Islet of Langerhans (tissue), 1 donor: ENCODE results near the gene INPP4B.

Experiments used
- FAIRE-seq: peaks from one replicate; lab custom pipeline; 2011; peaks lifted over from hg19 to GRCh38; lab: Jason Lieb, UNC

The INPP4B gene

DNA sequence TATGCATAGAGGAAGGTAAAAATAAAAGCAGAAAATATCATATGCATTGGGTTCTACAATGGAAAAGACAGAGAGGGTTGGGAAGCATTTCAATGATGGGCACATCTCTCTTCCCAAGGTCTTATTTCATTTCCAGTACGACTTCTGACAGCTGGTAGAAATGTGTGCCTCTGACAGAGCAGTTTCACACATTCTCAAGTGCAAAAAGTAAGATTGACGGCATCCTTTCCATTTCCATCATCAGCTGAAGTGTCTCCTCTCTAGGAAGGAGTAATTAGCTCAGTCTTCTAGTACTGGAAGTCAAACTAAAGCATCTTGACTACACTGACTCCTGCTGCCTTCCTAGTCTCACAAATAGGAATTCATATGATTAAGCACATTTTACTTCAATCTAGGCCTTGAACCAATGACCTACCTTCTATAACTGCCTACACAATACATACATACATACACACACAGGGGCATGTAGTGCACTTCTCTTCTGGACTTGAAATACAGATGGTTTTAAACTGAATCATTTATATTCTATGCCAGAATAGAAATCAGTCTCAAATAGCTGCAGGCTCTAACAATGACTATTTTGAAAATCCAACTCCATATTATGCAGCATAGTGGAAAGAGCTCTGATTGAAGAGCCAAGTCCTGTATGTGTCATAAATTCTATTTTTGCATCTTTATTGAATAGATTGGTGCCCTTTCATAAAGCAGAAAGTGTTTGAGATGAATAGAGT lies 473.4 kb downstream of the INPP4B start:
- FAIRE-seq: no peak

DNA sequence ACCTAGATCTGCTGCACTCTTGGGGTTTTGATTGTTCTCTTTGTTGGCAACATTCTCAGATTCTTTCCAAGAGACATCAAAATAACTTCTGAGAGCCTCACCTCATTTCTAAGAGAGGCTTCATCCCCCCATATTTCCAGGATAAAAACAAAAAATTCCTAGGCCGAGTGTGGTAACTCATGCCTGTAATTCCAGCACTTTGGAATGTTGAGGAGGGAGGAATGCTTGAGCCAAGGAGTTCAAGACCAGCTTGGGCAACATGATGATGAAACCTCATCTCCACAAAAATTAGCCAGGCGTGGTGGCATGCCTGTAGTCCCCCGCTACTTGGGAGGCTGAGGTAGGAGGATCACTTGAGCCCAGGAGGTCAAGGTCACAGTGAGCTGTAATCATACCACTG lies 477.0 kb downstream of the INPP4B start:
- FAIRE-seq: no peak

DNA sequence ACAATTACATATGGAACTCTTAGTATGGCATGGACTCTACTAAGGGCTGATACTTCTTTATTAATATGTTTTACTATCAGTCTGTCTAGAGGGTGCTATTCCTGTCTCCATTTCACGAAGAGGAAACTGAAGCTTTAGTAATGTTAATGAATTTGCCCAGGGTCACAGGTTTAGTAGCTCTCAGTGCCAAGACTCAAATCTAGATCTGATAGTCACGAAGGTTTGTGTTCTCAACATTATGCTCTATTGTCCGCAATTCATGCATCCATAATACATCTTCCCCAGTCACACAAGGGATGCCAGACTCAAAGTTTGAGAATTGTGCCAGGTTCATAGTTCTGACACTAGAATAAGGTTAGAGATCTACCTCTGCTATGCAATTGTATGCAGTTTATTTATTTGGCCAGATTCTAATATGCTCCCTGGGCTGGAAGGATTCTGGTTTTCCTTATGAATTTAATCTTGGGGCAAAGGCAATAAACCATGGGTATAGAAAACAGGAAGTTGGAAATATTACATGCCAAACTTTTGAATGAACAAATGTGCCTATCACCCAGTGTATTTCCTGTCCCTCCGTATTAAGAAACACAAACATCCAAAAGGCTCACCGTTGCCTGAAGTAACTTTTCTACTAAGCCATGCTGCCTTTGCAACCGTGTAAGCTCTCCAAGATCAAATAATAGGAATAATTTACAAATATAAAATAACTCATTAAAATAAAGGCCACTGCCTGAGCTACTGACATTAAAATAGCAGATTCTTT lies 478.5 kb downstream of the INPP4B start:
- FAIRE-seq: peak; percentile 83

DNA sequence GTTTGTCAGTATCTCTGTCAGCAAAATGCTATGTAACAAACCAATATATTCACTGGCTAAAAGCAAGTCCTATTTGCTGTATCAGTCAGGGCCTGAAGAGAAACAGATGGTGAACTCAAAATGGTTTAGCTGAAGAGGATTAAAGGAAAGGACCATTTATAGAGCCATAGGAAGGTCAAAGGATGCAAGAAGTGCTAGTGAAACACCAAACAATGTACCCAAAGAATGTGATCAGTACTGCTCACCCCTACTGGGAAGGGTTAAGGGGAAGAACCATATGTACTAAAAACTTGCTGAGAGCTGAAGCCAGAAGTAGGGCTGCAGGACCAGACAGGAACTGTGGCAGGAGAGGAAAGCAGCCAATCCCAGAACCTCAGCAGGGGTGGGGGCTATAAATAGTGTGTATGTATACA lies 479.3 kb downstream of the INPP4B start:
- FAIRE-seq: no peak

DNA sequence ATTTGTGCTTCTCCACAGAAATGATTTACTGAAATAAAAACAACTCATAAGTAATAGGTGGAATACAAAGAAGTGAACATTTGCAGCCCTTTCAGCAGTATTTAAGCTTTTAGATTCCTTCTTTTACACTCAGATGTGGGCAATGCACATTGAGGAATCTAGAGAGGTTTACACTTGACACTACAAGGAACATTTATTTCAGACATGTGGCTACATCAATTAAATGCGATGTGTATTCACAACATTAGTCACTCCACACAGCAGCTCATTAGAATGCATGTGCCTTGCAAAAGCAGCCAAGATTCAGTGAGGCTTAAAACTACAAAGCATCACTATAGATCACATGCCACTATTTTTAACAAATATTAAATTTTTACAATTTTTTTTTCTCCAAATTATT lies 480.7 kb downstream of the INPP4B start:
- no peak for FAIRE-seq

DNA sequence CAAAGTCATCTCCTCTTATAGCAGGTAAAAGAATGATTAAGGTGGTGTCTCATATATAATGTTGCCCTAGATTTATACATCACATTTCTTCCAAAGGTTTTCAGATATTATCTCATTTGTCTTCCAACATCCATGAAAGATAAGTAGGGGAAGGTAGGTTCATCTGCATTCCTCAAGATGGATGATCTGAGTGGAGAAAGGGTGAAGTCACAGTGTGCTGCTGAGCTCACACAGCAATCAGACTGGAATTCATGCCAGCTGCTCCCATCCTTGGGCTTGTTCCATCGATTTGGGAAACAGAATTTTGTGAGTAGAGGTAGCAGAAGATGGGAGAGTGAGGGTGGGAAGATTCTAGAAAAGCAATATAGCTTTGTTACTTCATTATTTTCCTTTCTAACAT lies 482.4 kb downstream of the INPP4B start:
- no peak for FAIRE-seq

DNA sequence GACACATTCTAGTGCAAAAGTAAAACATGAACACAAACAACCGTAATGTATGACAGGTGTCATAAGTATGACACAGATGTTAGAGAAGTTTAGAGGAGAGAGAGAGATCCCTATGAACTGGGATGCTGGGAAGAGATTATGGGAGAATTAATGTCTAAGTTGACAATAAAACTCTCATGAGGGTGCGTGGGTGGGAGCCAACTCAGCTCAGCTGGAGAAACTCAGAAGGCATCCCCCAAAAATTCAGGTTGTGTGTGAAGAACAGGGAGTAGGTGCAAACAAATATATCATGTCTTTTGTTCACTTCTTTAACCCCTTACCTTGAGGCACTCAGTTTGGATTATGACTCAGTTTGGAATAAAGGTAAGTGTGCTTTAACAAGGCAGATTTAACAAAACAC lies 484.1 kb downstream of the INPP4B start:
- FAIRE-seq: no peak

DNA sequence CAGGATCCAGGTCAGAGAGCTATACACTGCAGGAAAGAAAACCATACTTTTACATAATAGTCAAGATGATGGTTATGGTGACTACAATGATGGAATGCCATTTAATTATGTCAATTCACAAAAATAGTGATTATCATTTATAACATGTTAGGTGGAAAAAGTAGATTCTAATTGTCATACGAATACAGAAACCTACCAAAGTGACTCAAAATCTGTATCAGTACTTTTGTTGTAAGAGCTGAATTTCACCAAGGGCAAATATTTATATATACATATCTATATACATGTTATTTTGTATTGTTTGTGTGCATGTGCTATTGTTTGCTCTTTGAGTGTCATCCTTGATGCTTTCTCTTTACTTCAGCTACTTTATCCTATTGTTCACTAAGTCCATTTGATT lies 485.4 kb downstream of the INPP4B start:
- no peak for FAIRE-seq

DNA sequence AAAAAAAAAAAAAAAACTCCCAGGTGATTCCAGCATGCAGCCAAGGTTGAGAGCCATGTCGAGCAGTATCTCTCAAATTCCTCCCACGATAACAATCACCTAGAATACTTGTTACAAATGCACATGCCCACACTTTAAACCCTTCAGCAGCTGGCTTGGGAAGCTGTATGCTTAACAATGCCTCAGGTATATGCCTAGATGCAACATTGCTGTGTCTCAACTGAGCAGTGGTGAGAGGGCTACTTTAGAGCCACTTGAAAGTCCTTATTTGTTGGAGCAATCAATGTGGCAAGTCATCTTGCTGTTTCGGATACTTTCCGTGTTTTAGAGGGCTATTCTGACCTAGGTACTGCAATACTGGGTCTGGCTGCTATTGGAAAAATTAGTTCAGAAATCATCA lies 487.4 kb downstream of the INPP4B start:
- no peak for FAIRE-seq

DNA sequence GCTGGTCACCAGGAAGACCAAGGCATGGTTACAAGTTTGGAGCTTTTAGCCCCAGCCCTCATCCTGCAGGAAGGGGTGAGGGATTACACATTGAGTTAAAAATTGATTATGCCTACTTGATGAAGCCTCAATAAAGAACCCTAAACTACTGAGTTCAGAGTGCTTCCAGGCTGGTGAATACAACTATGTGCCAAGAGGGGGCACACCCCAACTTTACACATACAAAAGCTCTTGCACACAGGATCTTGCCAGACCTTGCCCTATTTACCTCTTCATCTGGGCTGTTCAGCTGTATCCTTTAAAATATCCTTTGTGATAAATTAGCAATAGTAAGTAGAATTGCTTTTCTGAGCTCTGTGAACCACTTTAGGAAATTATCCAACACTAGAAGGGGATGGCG lies 489.3 kb downstream of the INPP4B start:
- FAIRE-seq: no peak

DNA sequence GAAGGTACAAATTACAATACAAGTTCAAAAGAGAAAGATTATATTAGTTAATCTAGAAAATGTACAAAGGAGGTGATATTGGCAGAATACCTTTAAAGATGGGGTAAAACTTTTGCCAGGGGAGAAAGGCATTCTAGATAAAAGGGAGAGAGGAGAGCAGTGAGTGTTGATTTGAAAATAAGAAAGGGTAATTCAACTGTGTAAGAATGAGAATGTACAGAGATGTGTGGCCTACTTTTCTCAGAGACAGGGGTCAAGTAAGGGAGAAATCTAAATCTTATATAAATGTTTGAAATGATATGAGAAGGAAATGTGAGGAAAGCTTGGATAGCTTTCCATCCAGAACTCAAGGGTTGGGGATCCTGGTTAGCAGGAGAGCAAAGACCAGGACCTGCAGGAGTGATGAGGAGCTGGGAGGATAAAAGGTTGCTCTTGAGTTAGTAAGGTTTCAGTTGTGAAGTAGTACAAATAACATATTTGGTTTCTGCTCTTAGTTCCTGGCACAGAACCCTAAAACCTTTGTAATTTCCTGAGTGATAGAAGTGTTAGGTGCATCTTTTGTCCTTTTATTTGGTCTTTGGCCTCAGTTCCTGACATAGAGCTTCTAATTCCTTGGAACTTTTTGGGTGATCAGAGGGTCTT lies 489.9 kb downstream of the INPP4B start:
- FAIRE-seq: no peak

DNA sequence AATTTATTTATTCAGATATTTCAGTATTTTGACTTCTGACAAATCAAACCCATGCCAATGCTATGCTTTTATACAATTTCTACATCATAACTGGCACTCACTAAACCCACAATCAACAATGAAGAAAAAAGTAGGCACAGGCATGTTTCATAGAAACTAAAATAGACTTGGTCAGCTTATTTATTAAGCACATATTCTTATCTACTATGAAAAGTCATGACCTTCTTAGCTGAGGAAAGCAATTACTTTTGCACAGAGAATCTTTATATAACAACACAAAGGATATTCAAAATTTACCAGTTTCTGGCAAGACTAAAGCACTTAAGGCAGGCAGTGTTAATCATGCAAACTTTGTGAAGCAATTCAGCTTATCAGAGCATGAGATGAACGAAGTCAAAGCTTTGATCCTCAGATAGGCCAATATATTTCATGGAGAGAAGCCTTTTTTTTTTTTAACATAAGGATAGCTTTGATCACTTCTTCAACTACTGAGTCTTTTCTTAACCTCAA lies 490.6 kb downstream of the INPP4B start:
- FAIRE-seq: no peak

DNA sequence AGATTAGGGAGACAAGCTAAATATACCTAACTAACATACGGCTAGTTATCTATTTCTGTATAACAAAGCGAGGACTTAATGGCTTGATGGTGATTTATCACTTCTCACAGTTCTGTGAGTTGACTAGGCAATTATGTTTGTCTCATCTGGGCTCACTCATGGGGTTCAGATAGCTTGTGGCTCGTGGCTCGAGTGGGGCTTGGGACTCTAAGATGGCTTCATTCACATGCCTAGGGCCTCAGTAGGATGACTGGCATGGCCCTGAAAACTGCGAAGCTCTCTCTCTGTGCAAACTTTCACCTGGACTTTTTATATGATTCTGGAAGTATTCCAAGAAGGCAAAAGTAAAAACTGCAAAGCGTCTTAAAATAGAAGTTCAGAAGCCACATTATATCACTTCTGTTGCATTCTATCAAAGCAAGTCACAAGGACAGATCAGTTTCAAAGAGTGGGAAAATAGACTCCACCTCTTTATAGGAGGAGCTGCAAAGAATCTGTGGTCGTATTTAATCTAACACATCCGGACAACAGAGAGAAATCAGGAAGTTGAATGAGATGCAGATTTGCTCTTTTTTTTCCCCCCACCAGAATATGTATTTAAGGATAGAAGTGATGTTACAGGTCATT lies 491.2 kb downstream of the INPP4B start:
- FAIRE-seq: no peak

DNA sequence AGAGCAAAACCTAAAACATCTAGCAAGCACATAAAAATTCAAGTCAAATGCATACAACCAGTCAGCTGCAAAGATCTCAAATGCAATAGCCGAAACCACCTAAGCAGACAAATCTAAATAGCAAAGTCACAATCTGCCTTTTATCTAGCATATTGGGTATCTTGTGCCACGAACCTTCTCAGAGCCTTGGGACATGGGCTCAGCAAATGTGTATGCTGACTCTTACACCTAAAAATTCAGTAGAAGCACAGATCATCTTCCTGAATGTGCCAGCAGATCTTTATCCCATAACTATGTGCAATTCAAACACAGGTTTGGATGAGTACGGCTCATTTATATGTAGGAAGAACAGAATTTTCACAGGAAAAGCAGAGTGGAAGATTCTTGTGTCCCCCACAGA lies 492.1 kb downstream of the INPP4B start:
- FAIRE-seq: no peak

DNA sequence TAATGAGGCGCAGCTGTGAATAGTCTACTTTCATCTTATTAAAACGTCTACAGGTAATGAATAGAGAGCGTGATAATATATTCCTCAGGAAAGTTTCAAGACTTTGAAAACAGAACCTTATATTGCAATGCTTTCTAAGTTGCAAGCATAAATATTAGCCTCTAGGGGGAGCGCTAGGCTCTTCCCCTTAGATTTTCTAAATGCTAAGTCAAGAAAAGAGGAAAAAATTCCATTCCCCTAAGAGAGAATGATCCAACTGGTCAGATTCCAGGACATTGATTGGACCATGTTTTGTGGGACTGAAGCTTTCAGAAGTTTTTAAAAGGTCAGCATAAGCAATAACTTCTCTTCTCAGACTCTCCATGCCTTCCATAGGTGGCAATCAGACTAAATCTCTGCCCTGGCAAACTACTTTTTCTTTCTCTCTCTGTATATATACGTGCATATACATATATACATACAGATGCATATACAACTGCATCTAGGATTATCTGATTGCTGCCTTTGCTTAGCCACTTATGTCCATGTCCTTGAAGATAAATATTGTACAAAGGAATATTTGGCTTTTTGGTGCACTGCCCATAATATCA lies 492.9 kb downstream of the INPP4B start:
- peak; percentile 93 for FAIRE-seq

DNA sequence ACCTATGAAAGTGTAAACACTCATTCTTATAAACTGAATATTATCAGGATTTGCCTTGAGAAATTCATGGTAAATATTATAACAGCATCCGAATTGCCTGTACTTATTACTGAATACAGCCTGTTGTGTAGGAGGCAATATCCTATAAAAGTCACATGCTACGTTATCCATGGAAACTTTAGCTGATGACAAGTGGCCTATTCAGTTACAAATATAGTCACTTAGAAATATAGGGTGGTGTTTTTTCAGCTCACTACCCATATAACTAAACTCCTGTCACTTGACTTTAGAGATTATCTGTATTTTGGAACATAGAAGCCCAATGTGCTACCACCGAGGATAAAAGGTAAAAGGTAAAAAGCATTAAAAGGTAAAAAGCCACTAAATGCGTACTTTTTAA lies 493.4 kb downstream of the INPP4B start:
- no peak for FAIRE-seq

DNA sequence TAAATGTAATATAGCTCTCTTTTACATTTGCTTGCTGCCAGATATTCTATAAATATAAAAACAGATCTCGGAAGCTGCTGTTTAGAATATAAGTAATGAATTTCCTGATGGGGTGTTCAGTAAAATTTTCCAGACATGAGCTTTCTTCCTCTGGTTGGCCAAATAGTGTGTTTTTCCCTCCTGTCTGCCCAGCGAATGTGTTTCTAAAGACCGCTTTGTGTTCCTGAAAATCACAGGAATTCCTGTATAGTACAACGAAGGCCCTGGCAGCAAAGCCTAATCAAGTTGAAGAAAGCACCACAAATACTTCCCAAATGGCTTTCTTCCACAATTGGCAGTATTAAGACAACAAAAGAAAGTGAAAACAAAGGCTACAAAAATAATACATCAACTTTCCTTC lies 494.1 kb downstream of the INPP4B start:
- FAIRE-seq: no peak

DNA sequence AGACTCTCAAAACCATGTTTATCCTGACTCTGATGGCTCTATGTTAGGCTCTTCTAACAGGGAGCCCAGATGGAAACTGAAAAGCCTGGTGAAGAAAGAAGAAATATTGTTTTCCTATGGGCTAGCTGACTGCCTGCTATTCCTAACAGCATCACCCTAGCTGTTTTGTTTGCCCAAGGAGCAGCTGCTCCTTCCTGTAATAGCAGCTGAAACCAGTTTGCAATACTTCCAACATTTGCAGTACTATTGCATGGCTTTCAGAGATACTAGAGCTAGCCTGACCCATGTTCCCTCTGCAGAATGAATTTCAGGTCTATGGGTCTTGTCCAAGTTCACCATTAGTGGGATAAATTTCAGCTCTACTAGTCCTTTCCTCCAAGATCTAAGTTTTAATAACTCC lies 495.2 kb downstream of the INPP4B start:
- peak; percentile 13 for FAIRE-seq

DNA sequence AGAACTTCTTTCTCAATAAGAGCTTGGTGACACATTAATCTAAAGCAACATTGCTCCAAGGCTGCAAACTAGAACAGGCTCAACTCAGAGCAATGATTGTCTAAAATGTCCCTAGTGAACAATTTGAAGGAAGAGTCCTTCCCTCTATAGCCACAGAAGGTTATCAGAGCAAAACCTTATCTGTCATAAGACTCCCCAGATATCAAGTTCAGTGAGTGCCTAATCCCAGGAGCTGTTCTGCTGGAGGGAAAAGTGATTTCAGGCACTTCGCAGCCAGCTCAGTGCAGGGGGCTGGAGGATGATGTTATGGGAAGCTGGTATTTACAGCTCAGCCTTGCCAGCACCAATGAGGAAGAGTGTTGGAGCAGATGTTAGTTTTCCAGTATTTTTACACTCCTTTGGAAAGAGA lies 497.5 kb downstream of the INPP4B start:
- FAIRE-seq: no peak

DNA sequence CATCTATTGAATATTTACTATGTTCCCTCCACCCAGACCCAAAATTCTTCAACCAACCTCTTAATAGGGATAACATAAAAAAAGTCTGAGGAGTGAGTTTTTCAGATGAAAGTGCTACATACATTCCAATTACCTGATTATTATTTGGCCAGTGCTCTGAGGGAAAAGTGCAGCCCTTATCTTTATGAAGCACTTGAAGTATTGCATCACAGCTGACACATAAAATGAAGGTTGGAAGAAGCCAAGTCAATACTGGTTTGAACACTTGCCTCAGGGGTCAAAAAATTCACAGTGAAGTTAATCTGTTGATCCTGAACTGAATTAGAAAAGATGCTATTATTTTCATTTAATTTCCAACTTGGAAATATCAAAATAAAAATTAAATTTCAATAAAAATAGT lies 498.9 kb downstream of the INPP4B start:
- no peak for FAIRE-seq

DNA sequence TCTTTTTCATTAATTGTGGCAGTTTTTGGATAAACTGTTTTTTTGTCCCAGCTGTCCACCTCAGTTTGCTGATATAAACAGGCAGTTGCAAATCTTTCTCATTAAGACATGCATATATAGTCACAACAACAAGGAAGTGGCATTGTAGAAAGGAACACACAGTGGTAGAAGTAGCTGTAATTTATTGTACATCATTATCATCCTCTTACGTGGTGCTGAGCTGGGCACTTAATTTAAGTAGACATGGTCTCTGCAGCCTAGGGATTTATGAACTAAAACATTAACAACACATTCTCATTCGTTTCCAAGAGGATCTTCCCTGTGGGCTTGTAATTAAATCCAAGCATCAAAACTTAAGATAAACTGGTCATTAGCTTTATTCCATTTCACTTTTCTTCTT lies 500.2 kb downstream of the INPP4B start:
- no peak for FAIRE-seq

DNA sequence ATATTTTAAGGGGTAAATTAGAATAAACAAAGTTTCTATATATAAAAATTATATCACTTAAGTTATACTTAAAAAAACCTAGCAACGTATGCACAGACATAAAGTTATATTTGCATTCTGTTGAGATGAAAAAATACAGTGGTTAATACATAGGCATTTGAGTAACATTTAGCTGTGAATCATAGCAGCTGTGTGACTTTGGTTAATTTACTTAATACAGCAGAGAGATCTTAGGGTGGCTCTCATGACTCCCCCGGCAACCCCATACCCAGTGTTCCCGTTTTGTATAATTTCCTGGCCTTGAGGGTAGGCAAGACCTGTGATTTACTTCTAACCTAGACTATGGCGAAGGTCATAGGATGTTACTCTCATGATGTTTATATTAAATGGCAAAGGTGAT lies 504.8 kb downstream of the INPP4B start:
- FAIRE-seq: no peak
